Central memory CD8-positive, alpha-beta T cell (primary cell): ENCODE measurements around the gene LINC00305.

ENCODE experiments used
- ATAC-seq: fragments of 150-1000 bp; cut with Tn5 transposase; replicated peaks from 2 replicates; pipeline ENCODE4 v1.10.0; 2022; ENCODE audit warnings: mild to moderate bottlenecking, moderate FRiP score, moderate number of reproducible peaks; ENCODE audit not compliant: poor library complexity, severe bottlenecking; ENCODE audit errors: extremely low read depth
- DNase-seq, 2 donors: peaks; one replicate each; pipeline ENCODE4 v3.0.0; 2021; ENCODE audit warnings: low spot score in 2 of 2
- H3K27ac Mint-ChIP-seq: one replicate; pipeline ENCODE4 v1.8.0; 2022; ENCODE audit warnings: low read depth, mild to moderate bottlenecking, moderate library complexity, mixed read lengths
- H3K27me3 Mint-ChIP-seq: one replicate; pipeline ENCODE4 v1.8.0; 2022; ENCODE audit warnings: mixed read lengths
- H3K36me3 Mint-ChIP-seq: one replicate; pipeline ENCODE4 v1.8.0; 2022; ENCODE audit warnings: mild to moderate bottlenecking, moderate library complexity, mixed read lengths; ENCODE audit not compliant: insufficient read depth
- H3K4me1 Mint-ChIP-seq: one replicate; pipeline ENCODE4 v1.8.0; 2022; ENCODE audit warnings: mixed read lengths
- H3K4me3 Mint-ChIP-seq: one replicate; pipeline ENCODE4 v1.8.0; 2022; ENCODE audit warnings: mild to moderate bottlenecking, moderate library complexity, mixed read lengths
- H3K9me3 Mint-ChIP-seq: one replicate; pipeline ENCODE4 v1.8.0; 2022; ENCODE audit warnings: mixed read lengths

LINC00305 gene

GRCh38 chr18:64148988-64149387, at the start of gene LINC00305:
TSS of gene LINC00305 (minus strand) at chr18:64149088.
- peaks cover 4% of the 10 kb centered on the region for H3K9me3 Mint-ChIP-seq
- ATAC-seq = no peak
- H3K4me3 Mint-ChIP-seq = no peak within 1 kb of the TSS
- no peak within 1 kb of the TSS for H3K27ac Mint-ChIP-seq
- H3K36me3 Mint-ChIP-seq = no peaks in the 10 kb centered on the region
- H3K27me3 Mint-ChIP-seq = no peaks in the 10 kb centered on the region
- DNase-seq = no peak
- H3K4me1 Mint-ChIP-seq = no peaks in the 10 kb centered on the region

GRCh38 chr18:64191069-64191468, 42.2 kb upstream of the LINC00305 start:
- ATAC-seq (no peak), DNase-seq (no peak)
- H3K4me1 Mint-ChIP-seq = no peaks in the 10 kb centered on the region
- H3K9me3 Mint-ChIP-seq = peaks cover 7% of the 10 kb centered on the region
- peaks cover 2% of the 10 kb centered on the region for H3K36me3 Mint-ChIP-seq
- no peak overlapping the region for H3K27ac Mint-ChIP-seq
- no peak overlapping the region for H3K4me3 Mint-ChIP-seq
- H3K27me3 Mint-ChIP-seq = no peaks in the 10 kb centered on the region

GRCh38 chr18:64185987-64186386, 37.1 kb upstream of the LINC00305 start:
- Mint-ChIP-seq H3K27me3 (no peaks in the 10 kb centered on the region), H3K27ac (no peak overlapping the region), H3K4me1 (no peaks in the 10 kb centered on the region), H3K36me3 (no peaks in the 10 kb centered on the region), H3K9me3 (peaks cover 5% of the 10 kb centered on the region), H3K4me3 (no peak overlapping the region)
- DNase-seq (no peak), ATAC-seq (no peak)

GRCh38 chr18:64183665-64184064, 34.8 kb upstream of the LINC00305 start:
- no peaks in the 10 kb centered on the region for H3K4me1 Mint-ChIP-seq
- no peak overlapping the region for H3K4me3 Mint-ChIP-seq
- H3K27me3 Mint-ChIP-seq = no peaks in the 10 kb centered on the region
- H3K9me3 Mint-ChIP-seq = peaks cover 5% of the 10 kb centered on the region
- no peaks in the 10 kb centered on the region for H3K36me3 Mint-ChIP-seq
- H3K27ac Mint-ChIP-seq = no peak overlapping the region
- no peak for DNase-seq
- no peak for ATAC-seq

GRCh38 chr18:64180617-64181016, 31.7 kb upstream of the LINC00305 start:
- no peak for ATAC-seq
- DNase-seq = no peak
- H3K27ac Mint-ChIP-seq = no peak overlapping the region
- no peaks in the 10 kb centered on the region for H3K27me3 Mint-ChIP-seq
- H3K4me1 Mint-ChIP-seq = no peaks in the 10 kb centered on the region
- H3K9me3 Mint-ChIP-seq = peaks cover 9% of the 10 kb centered on the region
- H3K4me3 Mint-ChIP-seq = no peak overlapping the region
- H3K36me3 Mint-ChIP-seq = no peaks in the 10 kb centered on the region

GRCh38 chr18:64180171-64180570, 31.3 kb upstream of the LINC00305 start:
- Mint-ChIP-seq H3K4me1 (no peaks in the 10 kb centered on the region), H3K9me3 (peaks cover 10% of the 10 kb centered on the region), H3K27ac (no peak overlapping the region), H3K4me3 (no peak overlapping the region), H3K27me3 (no peaks in the 10 kb centered on the region), H3K36me3 (no peaks in the 10 kb centered on the region)
- DNase-seq (no peak), ATAC-seq (no peak)

- H3K36me3 Mint-ChIP-seq = no peaks in the 10 kb centered on the region
- H3K4me3 Mint-ChIP-seq = no peak overlapping the region
- ATAC-seq = no peak
- H3K27me3 Mint-ChIP-seq = no peaks in the 10 kb centered on the region
- peaks cover 15% of the 10 kb centered on the region for H3K9me3 Mint-ChIP-seq
- no peak overlapping the region for H3K27ac Mint-ChIP-seq
- no peaks in the 10 kb centered on the region for H3K4me1 Mint-ChIP-seq
- no peak for DNase-seq
Observed at GRCh38 chr18:64179556-64180080, 30.7 kb upstream of the LINC00305 start.

- H3K27ac Mint-ChIP-seq = no peak overlapping the region
- no peak for ATAC-seq
- peaks cover 15% of the 10 kb centered on the region for H3K9me3 Mint-ChIP-seq
- no peaks in the 10 kb centered on the region for H3K4me1 Mint-ChIP-seq
- no peak overlapping the region for H3K4me3 Mint-ChIP-seq
- H3K27me3 Mint-ChIP-seq = no peaks in the 10 kb centered on the region
- DNase-seq = no peak
- H3K36me3 Mint-ChIP-seq = no peaks in the 10 kb centered on the region
Observed at GRCh38 chr18:64178860-64179259, 30.0 kb upstream of the LINC00305 start.

- Mint-ChIP-seq H3K4me3 (no peak overlapping the region), H3K27ac (no peak overlapping the region), H3K4me1 (no peaks in the 10 kb centered on the region), H3K27me3 (no peaks in the 10 kb centered on the region), H3K36me3 (peaks cover 1% of the 10 kb centered on the region), H3K9me3 (peaks cover 10% of the 10 kb centered on the region)
- ATAC-seq = no peak
- no peak for DNase-seq
Observed at GRCh38 chr18:64175432-64175831, 26.5 kb upstream of the LINC00305 start.

- Mint-ChIP-seq H3K9me3 (peaks cover 15% of the 10 kb centered on the region), H3K36me3 (peaks cover 1% of the 10 kb centered on the region), H3K4me3 (no peak overlapping the region), H3K27ac (no peak overlapping the region), H3K4me1 (no peaks in the 10 kb centered on the region), H3K27me3 (no peaks in the 10 kb centered on the region)
- no peak for ATAC-seq
- no peak for DNase-seq
Observed at GRCh38 chr18:64171576-64171975, 22.7 kb upstream of the LINC00305 start.

GRCh38 chr18:64167408-64167925, 18.6 kb upstream of the LINC00305 start:
- Mint-ChIP-seq H3K27ac (no peak overlapping the region), H3K4me3 (no peak overlapping the region), H3K27me3 (no peaks in the 10 kb centered on the region), H3K36me3 (peaks cover 1% of the 10 kb centered on the region), H3K4me1 (no peaks in the 10 kb centered on the region), H3K9me3 (peaks cover 5% of the 10 kb centered on the region)
- DNase-seq (no peak), ATAC-seq (no peak)

- Mint-ChIP-seq H3K4me3 (no peak overlapping the region), H3K36me3 (no peaks in the 10 kb centered on the region), H3K9me3 (peaks cover 5% of the 10 kb centered on the region), H3K27ac (no peak overlapping the region), H3K27me3 (no peaks in the 10 kb centered on the region), H3K4me1 (no peaks in the 10 kb centered on the region)
- DNase-seq = no peak
- ATAC-seq = no peak
Observed at GRCh38 chr18:64165906-64166305, 17.0 kb upstream of the LINC00305 start.

GRCh38 chr18:64164883-64165282, 16.0 kb upstream of the LINC00305 start:
- peaks cover 5% of the 10 kb centered on the region for H3K9me3 Mint-ChIP-seq
- H3K27ac Mint-ChIP-seq = no peak overlapping the region
- no peaks in the 10 kb centered on the region for H3K4me1 Mint-ChIP-seq
- no peaks in the 10 kb centered on the region for H3K27me3 Mint-ChIP-seq
- no peak for ATAC-seq
- no peaks in the 10 kb centered on the region for H3K36me3 Mint-ChIP-seq
- no peak for DNase-seq
- H3K4me3 Mint-ChIP-seq = no peak overlapping the region
